Measurements from ENCODE around the gene MGLL. TPM values are rescaled to one million over a fixed set of nuclear protein-coding genes. Genes with fewer than 3 reads are reported as not detected.

MGLL gene
- total RNA-seq, 1 donor from 2014 or later, result 2.5 TPM

- no peak for TF ChIP-seq CTCF (IDR thresholded peaks at IDR 0.05; ENCODE audit: unreplicated experiment)
- Mint-ChIP-seq H3K4me3 (no peak overlapping the region), H3K27me3 (ENCODE audit: low read depth) (no peaks in the 10 kb centered on the region), H3K27ac (peak overlapping the region; percentile 93), H3K36me3 (no peaks in the 10 kb centered on the region), H3K4me1 (peaks cover 61% of the 10 kb centered on the region), H3K9me3 (no peaks in the 10 kb centered on the region)
- DNase-seq (ENCODE audit: low spot score in 2 of 2, unreplicated experiment in 2 of 2), result no peak
Observed at GRCh38 chr3:127789990-127790881, 32.1 kb downstream of the MGLL start.

- Mint-ChIP-seq H3K9me3 (no peaks in the 10 kb centered on the region), H3K36me3 (no peaks in the 10 kb centered on the region), H3K4me1 (peaks cover 61% of the 10 kb centered on the region), H3K27ac (peak overlapping the region; percentile 41), H3K4me3 (no peak overlapping the region), H3K27me3 (ENCODE audit: low read depth) (no peaks in the 10 kb centered on the region)
- no peak for DNase-seq (ENCODE audit: low spot score in 2 of 2, unreplicated experiment in 2 of 2)
- TF ChIP-seq CTCF (IDR thresholded peaks at IDR 0.05; ENCODE audit: unreplicated experiment), result no peak
Observed at GRCh38 chr3:127789051-127789450, 33.3 kb downstream of the MGLL start.

- no peak overlapping the region for H3K4me3 Mint-ChIP-seq
- H3K4me1 Mint-ChIP-seq, result peaks cover 61% of the 10 kb centered on the region
- H3K27me3 Mint-ChIP-seq (ENCODE audit: low read depth), result no peaks in the 10 kb centered on the region
- peak overlapping the region; percentile 41 for H3K27ac Mint-ChIP-seq
- H3K36me3 Mint-ChIP-seq, result no peaks in the 10 kb centered on the region
- H3K9me3 Mint-ChIP-seq, result no peaks in the 10 kb centered on the region
- no peak for TF ChIP-seq CTCF (IDR thresholded peaks at IDR 0.05; ENCODE audit: unreplicated experiment)
- DNase-seq (ENCODE audit: low spot score in 2 of 2, unreplicated experiment in 2 of 2), result no peak
Observed at GRCh38 chr3:127788451-127788909, 33.8 kb downstream of the MGLL start.

- Mint-ChIP-seq H3K9me3 (no peaks in the 10 kb centered on the region), H3K4me1 (peaks cover 54% of the 10 kb centered on the region), H3K36me3 (no peaks in the 10 kb centered on the region), H3K27ac (peak overlapping the region; percentile 15), H3K4me3 (no peak overlapping the region), H3K27me3 (ENCODE audit: low read depth) (no peaks in the 10 kb centered on the region)
- TF ChIP-seq CTCF (IDR thresholded peaks at IDR 0.05; ENCODE audit: unreplicated experiment), result no peak
- no peak for DNase-seq (ENCODE audit: low spot score in 2 of 2, unreplicated experiment in 2 of 2)
Observed at GRCh38 chr3:127787571-127788365, 34.5 kb downstream of the MGLL start.

GRCh38 chr3:127787071-127787490 is 35.2 kb downstream of the MGLL start:
- no peaks in the 10 kb centered on the region for H3K9me3 Mint-ChIP-seq
- no peak overlapping the region for H3K27ac Mint-ChIP-seq
- no peak overlapping the region for H3K4me3 Mint-ChIP-seq

More at GRCh38 chr3:127787071-127787490, 35.2 kb downstream of the MGLL start:
- no peaks in the 10 kb centered on the region for H3K27me3 Mint-ChIP-seq (ENCODE audit: low read depth)
- TF ChIP-seq CTCF (IDR thresholded peaks at IDR 0.05; ENCODE audit: unreplicated experiment), result no peak
- H3K36me3 Mint-ChIP-seq, result no peaks in the 10 kb centered on the region
- H3K4me1 Mint-ChIP-seq, result peaks cover 50% of the 10 kb centered on the region
- no peak for DNase-seq (ENCODE audit: low spot score in 2 of 2, unreplicated experiment in 2 of 2)

Data from mesothelial cell of epicardium (in vitro differentiated cells).